HG02642 (cell line): ENCODE results near the gene PCSK9.
"Not testable (repeated sequence)": the region's sequence is repeated elsewhere in the genome, so short reads cannot be mapped to it uniquely, and the experiment has no call there.

Source experiments
- ATAC-seq: cut with Tn5 transposase; IDR thresholded peaks from one replicate; pipeline ENCODE4 v1.9.1; 2021; ENCODE audit warnings: mild to moderate bottlenecking; ENCODE audit not compliant: unreplicated experiment, poor library complexity

The PCSK9 gene

GRCh38 chr1:55006931-55007330 is 32.4 kb upstream of the PCSK9 start:
- no peak for ATAC-seq

GRCh38 chr1:55007625-55008024 is 31.7 kb upstream of the PCSK9 start:
- no peak for ATAC-seq

- no peak for ATAC-seq
Observed at GRCh38 chr1:55010194-55010886, 29.0 kb upstream of the PCSK9 start.

- no peak for ATAC-seq
Observed at GRCh38 chr1:55010887-55011217, 28.5 kb upstream of the PCSK9 start.

- no peak for ATAC-seq
Observed at GRCh38 chr1:55012661-55013060, 26.7 kb upstream of the PCSK9 start.

- no peak for ATAC-seq
Observed at GRCh38 chr1:55015123-55015522, 24.2 kb upstream of the PCSK9 start.

GRCh38 chr1:55015731-55016620 is 23.4 kb upstream of the PCSK9 start:
- ATAC-seq: no peak

- ATAC-seq: no peak
Observed at GRCh38 chr1:55018395-55018794, 21.0 kb upstream of the PCSK9 start.

GRCh38 chr1:55021942-55022546 is 17.3 kb upstream of the PCSK9 start:
- ATAC-seq: peak; percentile 81

- not testable (repeated sequence) for ATAC-seq
Observed at GRCh38 chr1:55024163-55024562, 15.2 kb upstream of the PCSK9 start.

GRCh38 chr1:55026682-55027081 is 12.7 kb upstream of the PCSK9 start:
- ATAC-seq: not testable (repeated sequence)

- not testable (repeated sequence) for ATAC-seq
Observed at GRCh38 chr1:55031098-55031497, 8.2 kb upstream of the PCSK9 start.

- ATAC-seq: no peak
Observed at GRCh38 chr1:55033265-55033614, 6.1 kb upstream of the PCSK9 start.

GRCh38 chr1:55034476-55035133 is 4.7 kb upstream of the PCSK9 start:
- ATAC-seq: no peak

GRCh38 chr1:55035904-55036303 is 3.4 kb upstream of the PCSK9 start:
- no peak for ATAC-seq

GRCh38 chr1:55037733-55038551 is 1.4 kb upstream of the PCSK9 start:
- no peak for ATAC-seq

GRCh38 chr1:55038552-55038838 is 853 bp upstream of the PCSK9 start:
- ATAC-seq: no peak

- ATAC-seq: no peak
Observed at GRCh38 chr1:55038974-55039341, 390 bp upstream of the PCSK9 start.

GRCh38 chr1:55040083-55040932 is 960 bp downstream of the PCSK9 start:
- no peak for ATAC-seq
